Measurements from ENCODE around the gene SLC35G3.

DNA sequence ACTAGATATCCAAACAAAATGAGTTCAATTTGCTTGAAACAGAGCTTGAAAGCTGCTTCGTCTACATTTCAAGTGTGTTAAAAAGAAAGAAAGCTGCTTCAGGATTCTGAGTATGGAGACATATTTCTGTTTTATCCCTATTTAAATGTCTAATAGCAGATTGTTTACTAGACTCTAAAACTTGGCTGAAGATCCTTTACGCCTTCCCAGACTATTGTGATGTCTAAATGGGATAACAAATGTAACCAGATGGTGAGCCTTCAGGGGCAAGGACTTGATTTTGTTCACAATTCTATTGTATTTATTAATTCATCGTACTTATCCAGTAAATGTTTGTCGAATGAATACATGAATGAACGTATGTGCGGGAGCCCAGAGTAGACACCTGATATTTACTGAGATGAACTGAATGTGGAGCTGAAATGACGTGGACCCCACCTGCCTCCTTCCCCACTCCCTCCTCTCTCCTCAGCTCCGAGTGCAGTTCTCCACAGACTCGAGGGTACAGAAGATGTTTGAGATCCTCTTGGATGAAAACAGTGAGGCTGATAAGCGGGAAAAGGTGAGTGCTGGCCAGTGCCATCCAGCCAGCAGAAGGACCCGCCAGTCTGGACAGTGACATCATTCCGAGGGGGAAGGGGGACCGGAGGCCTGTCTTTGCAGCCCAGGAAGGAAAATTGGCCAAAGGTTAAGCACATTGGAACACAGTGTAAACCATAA is 41.6 kb downstream of the SLC35G3 start:
- TF ChIP-seq, protein P1, sequence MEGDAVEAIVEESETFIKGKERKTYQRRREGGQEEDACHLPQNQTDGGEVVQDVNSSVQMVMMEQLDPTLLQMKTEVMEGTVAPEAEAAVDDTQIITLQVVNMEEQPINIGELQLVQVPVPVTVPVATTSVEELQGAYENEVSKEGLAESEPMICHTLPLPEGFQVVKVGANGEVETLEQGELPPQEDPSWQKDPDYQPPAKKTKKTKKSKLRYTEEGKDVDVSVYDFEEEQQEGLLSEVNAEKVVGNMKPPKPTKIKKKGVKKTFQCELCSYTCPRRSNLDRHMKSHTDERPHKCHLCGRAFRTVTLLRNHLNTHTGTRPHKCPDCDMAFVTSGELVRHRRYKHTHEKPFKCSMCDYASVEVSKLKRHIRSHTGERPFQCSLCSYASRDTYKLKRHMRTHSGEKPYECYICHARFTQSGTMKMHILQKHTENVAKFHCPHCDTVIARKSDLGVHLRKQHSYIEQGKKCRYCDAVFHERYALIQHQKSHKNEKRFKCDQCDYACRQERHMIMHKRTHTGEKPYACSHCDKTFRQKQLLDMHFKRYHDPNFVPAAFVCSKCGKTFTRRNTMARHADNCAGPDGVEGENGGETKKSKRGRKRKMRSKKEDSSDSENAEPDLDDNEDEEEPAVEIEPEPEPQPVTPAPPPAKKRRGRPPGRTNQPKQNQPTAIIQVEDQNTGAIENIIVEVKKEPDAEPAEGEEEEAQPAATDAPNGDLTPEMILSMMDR (IDR thresholded peaks at IDR 0.05) = no peak
- TF ChIP-seq POLR2A (IDR thresholded peaks at IDR 0.05) = no peak
